GM12878 (cell line): ENCODE measurements around the gene CST6. TPM values are rescaled to one million over a fixed set of nuclear protein-coding genes. Genes with fewer than 3 reads are reported as not detected.

ENCODE experiments used
- ATAC-seq: fragments of 200-7000 bp; cut with Tn5 transposase; 3 replicates; pipeline ENCODE4 v1.9.1; 2020; ENCODE audit warnings: mild to moderate bottlenecking, moderate library complexity
- BruUV-seq: library from RNA; stranded (reverse); fragments of 400-500 nt; replicated peaks from 2 replicates; lab custom pipeline; 2021; lab: Mats Ljungman, UMichigan
- CTCF ChIA-PET: fragments of 300-600 bp; sonication (Branson Sonifier 250); formaldehyde crosslinking; extraction: SDS; loops from one replicate; lab custom pipeline; 2021; ENCODE audit warnings: inconsistent platforms; lab: Yijun Ruan, JAX
- POLR2A ChIA-PET: fragments of 350-600 bp; formaldehyde crosslinking; extraction: SDS; loops from one replicate; lab custom pipeline; 2021; ENCODE audit warnings: inconsistent platforms; lab: Charles Lee
- RAD21 ChIA-PET: fragments of 300-600 bp; sonication (Branson Sonifier 250); formaldehyde crosslinking; loops from one replicate; lab custom pipeline; 2023; ENCODE audit warnings: antibody characterized with exemption; ENCODE audit not compliant: unreplicated experiment; lab: Charles Lee
- SMC1A ChIA-PET: fragments of 300-600 bp; sonication (Branson Sonifier 250); formaldehyde crosslinking; loops from one replicate; lab custom pipeline; 2023; ENCODE audit not compliant: unreplicated experiment, uncharacterized antibody; lab: Charles Lee
- DNase-seq: peaks from one replicate; pipeline ENCODE4 v3.0.0-alpha.2; 2011; ENCODE audit warnings: low read depth, low spot score
- FAIRE-seq: peaks from 3 replicates; lab custom pipeline; 2011; peaks lifted over from hg19 to GRCh38; lab: Jason Lieb, UNC
- H2AFZ ChIP-seq: 2 replicates; pipeline ENCODE4 v1.6.0; 2011; ENCODE audit warnings: low read depth, low read length, control low read depth; ENCODE audit not compliant: control insufficient read depth
- H3K27ac ChIP-seq: 2 replicates; pipeline ENCODE4 v1.5.1; 2011; ENCODE audit warnings: control low read depth; ENCODE audit not compliant: control insufficient read depth, insufficient read depth
- H3K27me3 ChIP-seq, 2 experiments: replicated peaks in 1 of 2; 2 replicates each; pipeline versions ENCODE4 v1.6.0 to v1.6.1; 2011; ENCODE audit warnings: low read length in 1 of 2; ENCODE audit not compliant: control insufficient read depth in 2 of 2, insufficient read depth in 2 of 2
- H3K36me3 ChIP-seq, 2 experiments: 2 replicates each; pipeline ENCODE4 v1.5.1; 2011; ENCODE audit warnings: low read length in 1 of 2; ENCODE audit not compliant: control insufficient read depth in 2 of 2, insufficient read depth in 2 of 2
- H3K4me1 ChIP-seq: 2 replicates; pipeline ENCODE4 v1.6.1; 2011; ENCODE audit warnings: mild to moderate bottlenecking, low read length, moderate library complexity, mixed read lengths; ENCODE audit not compliant: control insufficient read depth, insufficient read depth
- H3K4me2 ChIP-seq: 2 replicates; pipeline ENCODE4 v1.6.0; 2011; ENCODE audit warnings: control low read depth; ENCODE audit not compliant: control insufficient read depth, insufficient read depth
- H3K4me3 ChIP-seq: fragments of 200-600 bp; sonication (generic); 2 replicates; pipeline ENCODE4 v1.5.1; 2016
- H3K79me2 ChIP-seq: 2 replicates; pipeline ENCODE4 v1.6.0; 2011; ENCODE audit warnings: low read length; ENCODE audit not compliant: control insufficient read depth, insufficient read depth
- H3K9ac ChIP-seq: 2 replicates; pipeline ENCODE4 v1.8.0; 2011; ENCODE audit warnings: low read length, control low read depth, mixed read lengths; ENCODE audit not compliant: control insufficient read depth, insufficient read depth
- H3K9me3 ChIP-seq: replicated peaks from 3 replicates; pipeline ENCODE4 v1.5.1; 2011; ENCODE audit warnings: mild to moderate bottlenecking, low read length; ENCODE audit not compliant: control insufficient read depth, insufficient read depth
- H4K20me1 ChIP-seq: 2 replicates; pipeline ENCODE4 v1.6.0; 2011; ENCODE audit not compliant: control insufficient read depth, insufficient read depth
- HCFC1 ChIP-seq: fragments of 150-350 bp; IDR thresholded peaks from 2 replicates; pipeline ENCODE4 v1.6.1; 2014; ENCODE audit warnings: low read length
- RUNX3 ChIP-seq: IDR thresholded peaks from 2 replicates; pipeline ENCODE4 v1.6.1; 2012; ENCODE audit warnings: low read length, inconsistent platforms
- YBX1 ChIP-seq: fragments of 450-650 bp; IDR thresholded peaks from 2 replicates; pipeline ENCODE4 v1.6.1; 2016; ENCODE audit warnings: antibody characterized with exemption
- WGBS: methylation state at CpG from one replicate; pipeline ENCODE4 v1.1.6; 2016; ENCODE audit warnings: low lambda C conversion rate; ENCODE audit not compliant: insufficient replicate concordance, insufficient coverage; ENCODE audit errors: missing lambda C conversion rate; 5-methylcytosine and 5-hydroxymethylcytosine counted together
- in situ Hi-C: fragments of 300-500 bp; cut with MboI; formaldehyde crosslinking; loops from 9 replicates; pipeline ENCODE4 v1.14.3; 2018; ENCODE audit warnings: mixed read lengths
- intact Hi-C: fragments of 100-400 bp; cut with micrococcal nuclease; formaldehyde crosslinking; loops from one replicate; pipeline ENCODE4 v1.14.2; 2022; ENCODE audit not compliant: unreplicated experiment
- polyA plus RNA-seq, 11 experiments: library from polyadenylated mRNA; depleted of rRNA in 4 of 11; unstranded in 6 of 11; stranded (reverse) in 5 of 11; fragments of >200 nt; fragmentation: Nextera tagmentation in 4 of 11; fragmentation: Illumina TruSeq in 1 of 11; extraction: Ambion mirVana in 4 of 11; extraction: Trizol in 1 of 11; gene quantifications; 1 replicate in 1 of 11; 2 replicates in 10 of 11; pipeline versions ENCODE4 v1.2.1 to v1.2.3, GENCODE V29; 2011 to 2016; ENCODE audit warnings: inconsistent platforms in 2 of 11, missing spikeins in 2 of 11, low read depth in 1 of 11
- total RNA-seq, 4 experiments: library from RNA; depleted of rRNA in 3 of 4; stranded (reverse); fragments of >200 nt in 3 of 4; fragmentation: Illumina TruSeq in 1 of 4; extraction: Trizol in 1 of 4; gene quantifications; 2 replicates each; pipeline versions ENCODE4 v1.2.1 to v1.2.3, GENCODE V29; 2013 to 2021
- TF ChIP-seq, protein P1 (sequence below): fragments of 450-650 bp; IDR thresholded peaks from 2 replicates; pipeline ENCODE4 v1.6.1; 2017; ENCODE audit warnings: antibody characterized with exemption, mild to moderate bottlenecking, moderate library complexity

CST6 gene
- total and polyA plus RNA-seq, 10 of the 15 experiments (the other 5 are each of a cell fraction or from before 2014, with no cell fraction given), result not detected

DNA sequence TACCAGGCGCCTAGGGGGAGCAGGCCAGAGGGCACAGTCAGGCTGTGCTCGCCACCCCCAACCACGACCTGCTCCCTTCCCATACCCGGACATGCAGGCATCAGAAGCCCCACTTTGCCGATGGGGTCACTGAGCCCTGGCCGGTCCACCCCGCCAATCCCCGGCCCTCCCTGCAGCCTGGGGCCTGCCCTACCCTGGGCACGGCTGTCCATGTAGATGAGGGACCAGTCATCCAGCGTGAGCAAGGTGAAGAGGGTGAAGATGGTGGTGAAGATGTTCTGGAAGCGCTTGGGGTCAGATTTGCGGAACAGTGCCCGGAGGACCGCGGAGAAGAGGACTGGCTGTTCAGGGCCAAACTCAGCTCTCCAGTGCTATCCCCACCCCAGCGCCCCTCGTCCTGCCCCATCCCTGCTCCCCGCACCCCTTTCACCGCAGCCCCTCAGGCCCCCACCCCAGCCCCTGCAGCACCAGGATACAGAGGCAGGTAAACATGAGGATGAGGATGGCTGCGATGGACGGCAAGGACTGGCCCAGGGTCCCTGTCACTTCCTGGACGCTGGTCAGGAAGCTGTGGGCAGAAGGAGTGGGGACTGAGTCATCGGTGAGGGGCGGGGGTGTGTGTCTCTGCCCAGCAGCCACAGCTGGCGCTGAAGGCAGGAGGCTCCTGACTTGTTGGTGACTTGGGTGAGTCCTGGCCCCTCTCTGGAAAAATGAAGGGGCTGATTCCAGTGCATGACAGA lies 9.0 kb downstream of the CST6 start:
- ChIA-PET SMC1A (no interaction called here), POLR2A (no interaction called here), CTCF (interaction anchor here (1.1 to 2.8 kb wide), 5 partner anchors 24 to 115 kb away, joined by 4 to 31 read pairs (median 5); no protein-coding TSS in a partner anchor), RAD21 (no interaction called here)
- no peaks in the 10 kb centered on the region for H3K4me1 ChIP-seq
- intact Hi-C loops (no loop called here), in situ Hi-C loops (no loop called here)
- H3K27me3 ChIP-seq, result 0 out of 4 replicates have a peak, but pooled peaks cover 0 to 3% of the 10 kb centered on the region in 2 experiments
- H3K9ac ChIP-seq, result no peak overlapping the region
- H3K79me2 ChIP-seq, result no peaks in the 10 kb centered on the region
- no peak overlapping the region for H3K4me3 ChIP-seq
- no peak for FAIRE-seq
- no peak overlapping the region for H3K27ac ChIP-seq
- no peaks in the 10 kb centered on the region for H4K20me1 ChIP-seq
- TF ChIP-seq, protein P1, sequence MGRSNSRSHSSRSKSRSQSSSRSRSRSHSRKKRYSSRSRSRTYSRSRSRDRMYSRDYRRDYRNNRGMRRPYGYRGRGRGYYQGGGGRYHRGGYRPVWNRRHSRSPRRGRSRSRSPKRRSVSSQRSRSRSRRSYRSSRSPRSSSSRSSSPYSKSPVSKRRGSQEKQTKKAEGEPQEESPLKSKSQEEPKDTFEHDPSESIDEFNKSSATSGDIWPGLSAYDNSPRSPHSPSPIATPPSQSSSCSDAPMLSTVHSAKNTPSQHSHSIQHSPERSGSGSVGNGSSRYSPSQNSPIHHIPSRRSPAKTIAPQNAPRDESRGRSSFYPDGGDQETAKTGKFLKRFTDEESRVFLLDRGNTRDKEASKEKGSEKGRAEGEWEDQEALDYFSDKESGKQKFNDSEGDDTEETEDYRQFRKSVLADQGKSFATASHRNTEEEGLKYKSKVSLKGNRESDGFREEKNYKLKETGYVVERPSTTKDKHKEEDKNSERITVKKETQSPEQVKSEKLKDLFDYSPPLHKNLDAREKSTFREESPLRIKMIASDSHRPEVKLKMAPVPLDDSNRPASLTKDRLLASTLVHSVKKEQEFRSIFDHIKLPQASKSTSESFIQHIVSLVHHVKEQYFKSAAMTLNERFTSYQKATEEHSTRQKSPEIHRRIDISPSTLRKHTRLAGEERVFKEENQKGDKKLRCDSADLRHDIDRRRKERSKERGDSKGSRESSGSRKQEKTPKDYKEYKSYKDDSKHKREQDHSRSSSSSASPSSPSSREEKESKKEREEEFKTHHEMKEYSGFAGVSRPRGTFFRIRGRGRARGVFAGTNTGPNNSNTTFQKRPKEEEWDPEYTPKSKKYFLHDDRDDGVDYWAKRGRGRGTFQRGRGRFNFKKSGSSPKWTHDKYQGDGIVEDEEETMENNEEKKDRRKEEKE, result no peak
- TF ChIP-seq RUNX3 (no peak), HCFC1 (no peak), YBX1 (no peak)
- WGBS, result 35% methylated on average over 21 of the region's 25 CpGs
- ATAC-seq, result peak; percentile 34; the same call in 2 of the 3 replicates
- no peak overlapping the region for H2AFZ ChIP-seq
- no TSS peak for BruUV-seq
- no peak for DNase-seq
- no peaks in the 10 kb centered on the region for H3K9me3 ChIP-seq
- H3K36me3 ChIP-seq, result no peaks in the 10 kb centered on the region
- no peak overlapping the region for H3K4me2 ChIP-seq
